Kidney epithelial cell (primary cell): Measurements from ENCODE around the gene PPP1R10. TPM values are rescaled to one million over a fixed set of nuclear protein-coding genes. Genes with fewer than 3 reads are reported as not detected.
A peak's percentile ranks its signal among the peaks of the same experiment; 100 is the strongest.

Experiments
- DNase-seq: peaks from one replicate; pipeline ENCODE4 v3.0.0-alpha.2; 2010; ENCODE audit warnings: low read depth
- H3K27me3 ChIP-seq: 2 replicates; pipeline ENCODE4 v1.6.0; 2011; ENCODE audit warnings: low read length; ENCODE audit not compliant: control insufficient read depth, insufficient read depth
- H3K36me3 ChIP-seq: 2 replicates; pipeline ENCODE4 v1.5.1; 2011; ENCODE audit warnings: low read length; ENCODE audit not compliant: control insufficient read depth, insufficient read depth
- H3K4me3 ChIP-seq: 2 replicates; pipeline ENCODE4 v1.5.1; 2011; ENCODE audit warnings: low read depth, mild to moderate bottlenecking, control low read depth, low read length
- CTCF ChIP-seq: IDR thresholded peaks from 2 replicates; pipeline ENCODE4 v1.5.1; 2011; ENCODE audit warnings: mild to moderate bottlenecking, moderate library complexity, low read length, control low read depth, inconsistent platforms; ENCODE audit not compliant: insufficient read depth, poor library complexity, severe bottlenecking
- total RNA-seq: library from RNA; depleted of rRNA; stranded (reverse); fragments of >200 nt; gene quantifications from 2 replicates; pipeline ENCODE4 v1.2.3, GENCODE V29; 2015

Gene PPP1R10
- total RNA-seq, 1 donor from 2014 or later: 38.6 TPM

DNA sequence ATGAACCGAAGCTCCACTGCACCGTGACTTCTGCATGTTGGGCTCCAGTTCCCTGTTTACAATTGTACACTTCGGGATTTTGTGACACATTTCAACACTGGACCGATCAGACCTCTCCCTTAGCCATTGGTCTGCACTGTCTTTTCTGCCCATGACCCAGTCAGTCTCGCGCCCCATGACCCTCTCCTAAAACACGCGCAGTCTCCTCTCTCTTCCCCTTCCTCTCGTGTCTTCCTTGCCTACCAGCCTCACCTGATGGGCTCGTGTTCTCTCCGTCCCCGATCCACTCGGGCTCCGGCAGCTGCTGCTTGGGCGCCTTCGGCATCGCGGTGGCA lies 46.3 kb downstream of the PPP1R10 start:
- Histone ChIP-seq H3K36me3 (no peaks in the 10 kb centered on the region), H3K4me3 (peak overlapping the region; percentile 62), H3K27me3 (no peaks in the 10 kb centered on the region)
- no peak for DNase-seq
- no peak for TF ChIP-seq CTCF

- DNase-seq: no peak
- no peak overlapping the region for H3K4me3 ChIP-seq
- no peaks in the 10 kb centered on the region for H3K27me3 ChIP-seq
- H3K36me3 ChIP-seq: no peaks in the 10 kb centered on the region
- no peak for TF ChIP-seq CTCF
Observed at GRCh38 chr6:30570263-30570662, 46.8 kb downstream of the PPP1R10 start.

DNA sequence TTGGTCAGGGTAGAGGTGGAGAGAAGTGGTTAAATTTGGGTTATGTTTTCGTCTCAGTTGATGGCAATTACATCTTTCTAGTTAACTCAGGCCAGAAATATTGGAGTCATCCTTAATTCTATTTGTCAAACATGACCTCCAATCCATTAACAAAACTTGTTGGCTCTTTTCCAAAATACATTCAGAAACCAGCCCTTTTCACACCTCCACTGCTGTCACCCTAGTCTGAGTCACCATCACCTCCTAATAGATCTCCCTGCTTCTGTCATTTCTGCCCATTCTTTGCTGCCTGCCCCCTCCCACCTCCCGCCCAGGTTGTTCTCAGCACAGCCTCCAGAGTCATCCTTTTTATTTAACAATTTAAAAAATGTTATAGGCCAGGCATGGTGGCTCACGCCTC lies 48.8 kb downstream of the PPP1R10 start:
- no peak for TF ChIP-seq CTCF
- H3K36me3 ChIP-seq: no peaks in the 10 kb centered on the region
- H3K4me3 ChIP-seq: no peak overlapping the region
- H3K27me3 ChIP-seq: no peaks in the 10 kb centered on the region
- no peak for DNase-seq

- no peaks in the 10 kb centered on the region for H3K27me3 ChIP-seq
- H3K4me3 ChIP-seq: no peak overlapping the region
- no peak for DNase-seq
- peaks cover 1% of the 10 kb centered on the region for H3K36me3 ChIP-seq
- no peak for TF ChIP-seq CTCF
Observed at GRCh38 chr6:30565772-30566171, 51.3 kb downstream of the PPP1R10 start.

- Histone ChIP-seq H3K4me3 (no peak overlapping the region), H3K27me3 (no peaks in the 10 kb centered on the region), H3K36me3 (peaks cover 1% of the 10 kb centered on the region)
- no peak for TF ChIP-seq CTCF
- no peak for DNase-seq
Observed at GRCh38 chr6:30564114-30564513, 52.9 kb downstream of the PPP1R10 start.

DNA sequence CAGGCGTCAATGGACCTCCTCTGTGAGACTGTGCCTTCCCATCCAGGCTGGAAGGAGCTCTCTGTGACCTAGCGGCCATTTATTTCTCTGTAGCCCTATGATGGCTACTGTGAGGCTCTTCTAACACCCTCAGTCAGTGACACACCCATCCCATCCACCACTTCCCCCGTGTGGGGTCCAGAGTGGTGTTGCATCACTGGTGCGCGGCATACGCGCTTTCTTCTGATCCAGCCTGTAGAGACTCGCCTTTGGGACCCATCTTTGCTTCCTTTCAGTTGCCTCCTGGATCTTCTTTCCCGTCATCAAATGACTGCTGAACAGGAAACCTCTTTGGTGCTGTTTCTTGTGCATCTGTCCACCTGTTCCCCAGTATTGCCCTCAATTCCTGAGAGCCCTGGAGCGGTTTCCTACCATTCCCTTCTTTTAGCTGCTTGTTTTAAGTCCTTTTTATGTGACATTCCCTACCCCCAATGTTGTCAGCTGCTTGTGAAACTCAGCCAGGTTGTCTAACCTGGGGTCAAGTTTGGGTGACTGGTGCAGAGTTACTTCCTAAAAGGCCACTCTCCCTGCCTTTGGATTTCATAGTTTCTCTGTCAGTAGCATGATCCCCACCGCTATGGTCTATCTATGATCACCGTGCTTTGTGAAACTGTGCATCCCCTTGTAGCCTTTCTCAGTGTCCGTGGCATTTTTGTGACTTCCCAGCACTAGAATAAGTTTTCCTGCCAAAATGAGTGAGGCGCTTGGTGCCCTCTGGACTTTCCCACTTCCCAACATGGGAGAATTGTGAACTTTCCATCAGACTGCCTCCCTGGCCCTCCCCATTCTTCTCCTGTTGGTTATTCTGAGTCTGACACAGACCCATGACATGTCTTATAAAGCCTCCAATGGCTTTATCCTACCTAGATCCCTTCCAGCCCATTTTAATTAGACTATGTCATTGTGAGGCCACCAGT lies 54.3 kb downstream of the PPP1R10 start:
- no peak for TF ChIP-seq CTCF
- Histone ChIP-seq H3K36me3 (peaks cover 1% of the 10 kb centered on the region), H3K4me3 (no peak overlapping the region), H3K27me3 (no peaks in the 10 kb centered on the region)
- no peak for DNase-seq
